ENCODE measurements around the gene COL4A1.

- TF ChIP-seq SUZ12 (IDR thresholded peaks at IDR 0.05; ENCODE audit: extremely low read depth, insufficient read depth, insufficient read length) = no peak
- TF ChIP-seq YY1 (IDR thresholded peaks at IDR 0.05; ENCODE audit: insufficient read depth, insufficient read length) = no peak
- TF ChIP-seq ZNF274 (IDR thresholded peaks at IDR 0.05; ENCODE audit: low read depth, low read length) = no peak
Observed at GRCh38 chr13:110140099-110140498, 166.9 kb downstream of the COL4A1 start.
